Endodermal cell (in vitro differentiated cells): ENCODE results near the gene RASEF. TPM values are rescaled to one million over a fixed set of nuclear protein-coding genes. Genes with fewer than 3 reads are reported as not detected.

Experiments used
- DNase-seq: peaks from one replicate; pipeline ENCODE4 v3.0.0-alpha.2; 2017
- H3K27ac ChIP-seq: 2 replicates; pipeline ENCODE4 v1.5.1; 2013; ENCODE audit warnings: mild to moderate bottlenecking, low read depth, low read length, moderate library complexity
- H3K27me3 ChIP-seq: 2 replicates; pipeline ENCODE4 v1.6.1; 2013; ENCODE audit warnings: mild to moderate bottlenecking, low read length, moderate library complexity; ENCODE audit not compliant: insufficient read depth, control insufficient read depth, poor library complexity, severe bottlenecking
- H3K36me3 ChIP-seq: 2 replicates; pipeline ENCODE4 v1.7.0; 2013; ENCODE audit warnings: mild to moderate bottlenecking, low read length, moderate library complexity; ENCODE audit not compliant: control insufficient read depth, insufficient read depth
- H3K4me1 ChIP-seq: one replicate; pipeline ENCODE4 v1.7.0; 2013; ENCODE audit warnings: low read length; ENCODE audit not compliant: control insufficient read depth, insufficient read depth
- H3K4me3 ChIP-seq: 2 replicates; pipeline ENCODE4 v1.5.1; 2013; ENCODE audit warnings: mild to moderate bottlenecking, low read length, moderate library complexity
- H3K9ac ChIP-seq: 2 replicates; pipeline ENCODE4 v1.6.1; 2013; ENCODE audit warnings: mild to moderate bottlenecking, low read length, moderate library complexity; ENCODE audit not compliant: poor library complexity, severe bottlenecking; ENCODE audit errors: extremely low read depth
- H3K9me3 ChIP-seq: 2 replicates; pipeline ENCODE4 v1.6.1; 2013; ENCODE audit warnings: mild to moderate bottlenecking, low read length, moderate library complexity; ENCODE audit not compliant: control insufficient read depth
- H3K27ac Mint-ChIP-seq: 2 replicates; pipeline ENCODE4 v1.8.0; 2020; ENCODE audit warnings: mixed read lengths
- H3K27me3 Mint-ChIP-seq: 2 replicates; pipeline ENCODE4 v1.8.0; 2021; ENCODE audit warnings: mild to moderate bottlenecking, mixed read lengths; ENCODE audit not compliant: insufficient read depth
- H3K36me3 Mint-ChIP-seq: 2 replicates; pipeline ENCODE4 v1.8.0; 2020; ENCODE audit warnings: low read depth, mixed read lengths
- H3K4me1 Mint-ChIP-seq: 2 replicates; pipeline ENCODE4 v1.8.0; 2020; ENCODE audit warnings: mixed read lengths
- H3K4me3 Mint-ChIP-seq: 2 replicates; pipeline ENCODE4 v1.8.0; 2020; ENCODE audit warnings: mild to moderate bottlenecking, moderate library complexity, mixed read lengths
- H3K9me3 Mint-ChIP-seq: 2 replicates; pipeline ENCODE4 v1.8.0; 2020; ENCODE audit warnings: mild to moderate bottlenecking, mixed read lengths
- WGBS, 2 experiments: methylation state at CpG; one replicate each; pipeline versions ENCODE4 v1.1.5 to v1.1.7; 2013; ENCODE audit warnings: missing lambda C conversion rate in 2 of 2, mixed read lengths in 1 of 2; ENCODE audit not compliant: insufficient coverage in 1 of 2, insufficient read length in 1 of 2; 5-methylcytosine and 5-hydroxymethylcytosine counted together
- total RNA-seq, 2 donors: library from RNA; stranded (reverse); fragmentation: NEBNext Ultra II Directional in 1 of 2; extraction: Animal tissue kit (Norgen Biotek cat#: 25700) in 1 of 2; gene quantifications; 2 replicates in 1 of 2; 3 replicates in 1 of 2; pipeline ENCODE4 v1.2.1, GENCODE V29; 2021
- TF ChIP-seq, protein P1 (sequence below): fragments of 200-600 bp; sonication (generic); conservative IDR thresholded peaks from 2 replicates; pipeline ENCODE4 v1.5.0; 2021; ENCODE audit warnings: antibody characterized with exemption, mild to moderate bottlenecking

The RASEF gene
- total RNA-seq, 2 donors from 2014 or later, result 1.1 to 1.7 TPM

- H3K27ac ChIP-seq, result no peak overlapping the region
- H3K9ac ChIP-seq, result no peak overlapping the region
- no peak overlapping the region for H3K4me3 ChIP-seq
- no peak for DNase-seq
- no peak overlapping the region for H3K4me3 Mint-ChIP-seq
- no peaks in the 10 kb centered on the region for H3K4me1 Mint-ChIP-seq
- H3K4me1 ChIP-seq, result no peaks in the 10 kb centered on the region
- peaks cover 5% of the 10 kb centered on the region for H3K27me3 ChIP-seq
- peaks cover 22% of the 10 kb centered on the region for H3K27me3 Mint-ChIP-seq
- no peaks in the 10 kb centered on the region for H3K36me3 Mint-ChIP-seq
- TF ChIP-seq, protein P1, sequence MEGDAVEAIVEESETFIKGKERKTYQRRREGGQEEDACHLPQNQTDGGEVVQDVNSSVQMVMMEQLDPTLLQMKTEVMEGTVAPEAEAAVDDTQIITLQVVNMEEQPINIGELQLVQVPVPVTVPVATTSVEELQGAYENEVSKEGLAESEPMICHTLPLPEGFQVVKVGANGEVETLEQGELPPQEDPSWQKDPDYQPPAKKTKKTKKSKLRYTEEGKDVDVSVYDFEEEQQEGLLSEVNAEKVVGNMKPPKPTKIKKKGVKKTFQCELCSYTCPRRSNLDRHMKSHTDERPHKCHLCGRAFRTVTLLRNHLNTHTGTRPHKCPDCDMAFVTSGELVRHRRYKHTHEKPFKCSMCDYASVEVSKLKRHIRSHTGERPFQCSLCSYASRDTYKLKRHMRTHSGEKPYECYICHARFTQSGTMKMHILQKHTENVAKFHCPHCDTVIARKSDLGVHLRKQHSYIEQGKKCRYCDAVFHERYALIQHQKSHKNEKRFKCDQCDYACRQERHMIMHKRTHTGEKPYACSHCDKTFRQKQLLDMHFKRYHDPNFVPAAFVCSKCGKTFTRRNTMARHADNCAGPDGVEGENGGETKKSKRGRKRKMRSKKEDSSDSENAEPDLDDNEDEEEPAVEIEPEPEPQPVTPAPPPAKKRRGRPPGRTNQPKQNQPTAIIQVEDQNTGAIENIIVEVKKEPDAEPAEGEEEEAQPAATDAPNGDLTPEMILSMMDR, result no peak
- no peaks in the 10 kb centered on the region for H3K9me3 ChIP-seq
- no peak overlapping the region for H3K27ac Mint-ChIP-seq
- no peaks in the 10 kb centered on the region for H3K9me3 Mint-ChIP-seq
- no peaks in the 10 kb centered on the region for H3K36me3 ChIP-seq
Observed at GRCh38 chr9:83070261-83070660, 7.3 kb upstream of the RASEF start.

DNA sequence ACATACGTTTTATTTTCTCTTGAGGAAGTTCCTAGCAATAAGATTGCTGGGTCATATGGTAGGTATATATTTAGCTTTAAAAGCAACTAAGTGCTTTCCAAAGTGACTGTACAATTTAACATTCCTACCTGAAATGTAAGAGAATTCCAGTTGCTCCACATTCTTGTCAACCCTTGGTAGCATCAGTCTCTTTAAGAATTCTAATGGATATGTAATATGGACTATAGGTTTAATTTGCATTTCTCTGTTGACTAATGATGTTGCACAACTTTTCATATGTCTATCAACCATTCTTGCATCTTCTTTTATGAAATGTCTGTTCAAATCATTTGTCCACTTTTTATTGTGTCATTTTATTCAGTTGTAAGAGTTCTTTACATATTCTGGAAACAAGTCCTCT is 6.7 kb upstream of the RASEF start:
- no peaks in the 10 kb centered on the region for H3K36me3 ChIP-seq
- H3K36me3 Mint-ChIP-seq, result no peaks in the 10 kb centered on the region
- H3K4me3 Mint-ChIP-seq, result no peak overlapping the region
- no peaks in the 10 kb centered on the region for H3K4me1 Mint-ChIP-seq
- H3K27me3 ChIP-seq, result peaks cover 11% of the 10 kb centered on the region
- H3K4me1 ChIP-seq, result no peaks in the 10 kb centered on the region
- no peak overlapping the region for H3K9ac ChIP-seq
- 88% methylated on average over 1 of the region's 1 CpG; no CpG with 5 or more reads in 1 of the 2 experiments for WGBS, 2 experiments
- no peaks in the 10 kb centered on the region for H3K9me3 ChIP-seq
- TF ChIP-seq, protein P1, result no peak
- DNase-seq, result no peak
- peaks cover 28% of the 10 kb centered on the region for H3K27me3 Mint-ChIP-seq
- no peaks in the 10 kb centered on the region for H3K9me3 Mint-ChIP-seq
- no peak overlapping the region for H3K27ac ChIP-seq
- H3K27ac Mint-ChIP-seq, result no peak overlapping the region
- H3K4me3 ChIP-seq, result no peak overlapping the region

- no peak overlapping the region for H3K27ac ChIP-seq
- H3K9me3 ChIP-seq, result no peaks in the 10 kb centered on the region
- Mint-ChIP-seq H3K4me1 (no peaks in the 10 kb centered on the region), H3K27me3 (peaks cover 39% of the 10 kb centered on the region), H3K9me3 (no peaks in the 10 kb centered on the region), H3K4me3 (no peak overlapping the region), H3K36me3 (no peaks in the 10 kb centered on the region), H3K27ac (no peak overlapping the region)
- 89 to 100% methylated on average over 1 of the region's 1 CpG for WGBS, 2 experiments
- TF ChIP-seq, protein P1, result no peak
- peaks cover 24% of the 10 kb centered on the region for H3K27me3 ChIP-seq
- H3K4me3 ChIP-seq, result no peak overlapping the region
- H3K36me3 ChIP-seq, result no peaks in the 10 kb centered on the region
- no peak overlapping the region for H3K9ac ChIP-seq
- no peaks in the 10 kb centered on the region for H3K4me1 ChIP-seq
- DNase-seq, result no peak
Observed at GRCh38 chr9:83068414-83068813, 5.5 kb upstream of the RASEF start.
